Hepatocyte (in vitro differentiated cells): ENCODE results near the gene HES1. TPM values are rescaled to one million over a fixed set of nuclear protein-coding genes. Genes with fewer than 3 reads are reported as not detected.
A peak's percentile ranks its signal among the peaks of the same experiment; 100 is the strongest.

ENCODE experiments used
- DNase-seq: peaks from one replicate; pipeline ENCODE4 v3.0.0-alpha.2; 2016; ENCODE audit warnings: low spot score
- H2AFZ ChIP-seq: fragments of 200-600 bp; sonication (generic); 2 replicates; pipeline ENCODE4 v1.6.0; 2016; ENCODE audit warnings: antibody characterized with exemption, mild to moderate bottlenecking
- H3K27ac ChIP-seq: fragments of 200-600 bp; sonication (generic); 2 replicates; pipeline ENCODE4 v1.5.1; 2016; ENCODE audit warnings: mild to moderate bottlenecking
- H3K27me3 ChIP-seq: fragments of 200-600 bp; sonication (generic); 2 replicates; pipeline ENCODE4 v1.6.1; 2016
- H3K36me3 ChIP-seq: fragments of 200-600 bp; sonication (generic); replicated peaks from 2 replicates; pipeline ENCODE4 v1.5.1; 2016; ENCODE audit warnings: low read depth; ENCODE audit not compliant: insufficient read depth
- H3K4me1 ChIP-seq: fragments of 200-600 bp; sonication (generic); 2 replicates; pipeline ENCODE4 v1.5.1; 2016; ENCODE audit warnings: mild to moderate bottlenecking, moderate library complexity; ENCODE audit not compliant: insufficient read depth
- H3K4me2 ChIP-seq: fragments of 200-600 bp; sonication (generic); 2 replicates; pipeline ENCODE4 v1.6.0; 2016
- H3K4me3 ChIP-seq: fragments of 200-600 bp; sonication (generic); 2 replicates; pipeline ENCODE4 v1.5.1; 2016; ENCODE audit warnings: mild to moderate bottlenecking
- H3K79me2 ChIP-seq: fragments of 200-600 bp; sonication (generic); 2 replicates; pipeline ENCODE4 v1.6.0; 2017; ENCODE audit warnings: mild to moderate bottlenecking
- H3K9me2 ChIP-seq: fragments of 200-600 bp; sonication (generic); replicated peaks from 2 replicates; pipeline ENCODE4 v1.6.0; 2017; ENCODE audit warnings: mild to moderate bottlenecking; ENCODE audit not compliant: insufficient read depth
- H3K9me3 ChIP-seq: fragments of 200-600 bp; sonication (generic); 2 replicates; pipeline ENCODE4 v1.5.1; 2016; ENCODE audit warnings: low read depth, mild to moderate bottlenecking
- H4K20me1 ChIP-seq: fragments of 200-600 bp; sonication (generic); 2 replicates; pipeline ENCODE4 v1.6.0; 2016; ENCODE audit warnings: mild to moderate bottlenecking; ENCODE audit not compliant: insufficient read depth, poor library complexity, severe bottlenecking
- EZH2 ChIP-seq: fragments of 200-600 bp; sonication (generic); IDR thresholded peaks from 2 replicates; pipeline ENCODE4 v1.6.1; 2016; ENCODE audit warnings: antibody characterized with exemption, mild to moderate bottlenecking, borderline replicate concordance
- EZH2phosphoT487 ChIP-seq: fragments of 200-600 bp; sonication (generic); IDR thresholded peaks from one replicate; pipeline ENCODE4 v1.6.1; 2018; ENCODE audit warnings: antibody characterized with exemption, mild to moderate bottlenecking, low read depth, moderate library complexity; ENCODE audit not compliant: unreplicated experiment, severe bottlenecking
- WGBS: methylation state at CpG from one replicate; pipeline ENCODE4 v1.1.6; 2016; ENCODE audit warnings: low lambda C conversion rate; ENCODE audit errors: missing lambda C conversion rate; 5-methylcytosine and 5-hydroxymethylcytosine counted together
- polyA plus RNA-seq: library from polyadenylated mRNA; unstranded; fragments of >200 nt; fragmentation: Nextera tagmentation; extraction: Ambion mirVana; gene quantifications from 2 replicates; pipeline ENCODE4 v1.2.1, GENCODE V29; 2016
- total RNA-seq: library from RNA; depleted of rRNA; stranded (reverse); fragments of >200 nt; gene quantifications from 2 replicates; pipeline ENCODE4 v1.2.3, GENCODE V29; 2014
- TF ChIP-seq, protein P1 (sequence below): fragments of 200-600 bp; sonication (generic); IDR thresholded peaks from 2 replicates; pipeline ENCODE4 v1.5.1; 2016; ENCODE audit warnings: antibody characterized with exemption, mild to moderate bottlenecking; ENCODE audit not compliant: poor library complexity

Gene HES1
- total and polyA plus RNA-seq, 2 experiments from 2014 or later, result 131 to 136 TPM

- no peaks in the 10 kb centered on the region for H3K36me3 ChIP-seq
- H3K4me3 ChIP-seq, result no peak overlapping the region
- peak overlapping the region; percentile 96 for H3K27ac ChIP-seq
- H2AFZ ChIP-seq, result no peak overlapping the region
- WGBS, result 10% methylated on average over 18 of the region's 41 CpGs
- H4K20me1 ChIP-seq, result peaks cover 6% of the 10 kb centered on the region
- H3K4me1 ChIP-seq, result peaks cover 42% of the 10 kb centered on the region
- H3K9me2 ChIP-seq, result no peaks in the 10 kb centered on the region
- no peaks in the 10 kb centered on the region for H3K27me3 ChIP-seq
- H3K4me2 ChIP-seq, result peak overlapping the region; percentile 75
- DNase-seq, result peak; percentile 82
- no peaks in the 10 kb centered on the region for H3K9me3 ChIP-seq
- no peak for TF ChIP-seq EZH2phosphoT487
- no peak for TF ChIP-seq EZH2
- TF ChIP-seq, protein P1, sequence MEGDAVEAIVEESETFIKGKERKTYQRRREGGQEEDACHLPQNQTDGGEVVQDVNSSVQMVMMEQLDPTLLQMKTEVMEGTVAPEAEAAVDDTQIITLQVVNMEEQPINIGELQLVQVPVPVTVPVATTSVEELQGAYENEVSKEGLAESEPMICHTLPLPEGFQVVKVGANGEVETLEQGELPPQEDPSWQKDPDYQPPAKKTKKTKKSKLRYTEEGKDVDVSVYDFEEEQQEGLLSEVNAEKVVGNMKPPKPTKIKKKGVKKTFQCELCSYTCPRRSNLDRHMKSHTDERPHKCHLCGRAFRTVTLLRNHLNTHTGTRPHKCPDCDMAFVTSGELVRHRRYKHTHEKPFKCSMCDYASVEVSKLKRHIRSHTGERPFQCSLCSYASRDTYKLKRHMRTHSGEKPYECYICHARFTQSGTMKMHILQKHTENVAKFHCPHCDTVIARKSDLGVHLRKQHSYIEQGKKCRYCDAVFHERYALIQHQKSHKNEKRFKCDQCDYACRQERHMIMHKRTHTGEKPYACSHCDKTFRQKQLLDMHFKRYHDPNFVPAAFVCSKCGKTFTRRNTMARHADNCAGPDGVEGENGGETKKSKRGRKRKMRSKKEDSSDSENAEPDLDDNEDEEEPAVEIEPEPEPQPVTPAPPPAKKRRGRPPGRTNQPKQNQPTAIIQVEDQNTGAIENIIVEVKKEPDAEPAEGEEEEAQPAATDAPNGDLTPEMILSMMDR, result no peak
- H3K79me2 ChIP-seq, result peaks cover 21% of the 10 kb centered on the region
These were observed 2.2 kb upstream of the HES1 start for GRCh38 chr3:194133661-194134230.

DNA sequence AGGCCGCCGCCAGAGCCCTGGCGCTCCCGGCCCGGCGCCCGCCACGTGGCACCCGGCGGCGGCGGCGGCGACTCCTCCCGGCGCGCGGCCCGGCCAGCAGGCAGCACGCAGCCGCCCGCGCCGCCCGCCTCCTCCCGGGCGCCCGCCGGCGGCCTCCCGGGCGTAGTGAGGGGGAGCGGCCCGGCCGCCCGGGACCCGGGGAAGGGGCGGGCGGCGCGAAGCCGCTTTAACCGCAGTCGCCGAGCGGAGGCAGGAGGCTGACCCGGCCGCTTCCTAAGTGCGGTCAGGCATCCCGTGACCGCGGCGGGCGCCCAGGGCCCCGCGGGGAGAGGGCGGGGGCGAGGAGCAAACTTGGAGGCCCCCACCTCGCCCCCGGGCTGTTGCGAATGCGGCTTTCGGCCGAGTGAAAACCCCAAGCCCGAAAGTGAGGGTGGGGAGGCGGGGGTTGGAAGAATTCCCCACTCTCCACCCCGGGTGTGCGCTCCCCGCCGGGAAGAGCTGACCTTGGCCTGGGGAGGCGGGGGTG is 1.7 kb upstream of the HES1 start:
- H3K9me3 ChIP-seq, result no peaks in the 10 kb centered on the region
- DNase-seq, result no peak
- 2% methylated on average over 10 of the region's 71 CpGs for WGBS
- H4K20me1 ChIP-seq, result peaks cover 6% of the 10 kb centered on the region
- H3K27ac ChIP-seq, result peak overlapping the region; percentile 99
- no peaks in the 10 kb centered on the region for H3K27me3 ChIP-seq
- peak overlapping the region; percentile 3 for H2AFZ ChIP-seq
- H3K36me3 ChIP-seq, result no peaks in the 10 kb centered on the region
- peak overlapping the region; percentile 87 for H3K4me2 ChIP-seq
- H3K79me2 ChIP-seq, result peaks cover 21% of the 10 kb centered on the region
- TF ChIP-seq EZH2 (no peak), EZH2phosphoT487 (no peak)
- TF ChIP-seq, protein P1, result no peak
- H3K4me3 ChIP-seq, result peak overlapping the region; percentile 28
- no peaks in the 10 kb centered on the region for H3K9me2 ChIP-seq
- peaks cover 47% of the 10 kb centered on the region for H3K4me1 ChIP-seq

GRCh38 chr3:194134757-194135515 is 1.0 kb upstream of the HES1 start:
- H3K4me3 ChIP-seq, result peak overlapping the region; percentile 28
- H3K27me3 ChIP-seq, result no peaks in the 10 kb centered on the region
- peaks cover 21% of the 10 kb centered on the region for H3K79me2 ChIP-seq
- H4K20me1 ChIP-seq, result peaks cover 6% of the 10 kb centered on the region
- peak; percentile 98 for DNase-seq
- TF ChIP-seq, protein P1, result no peak
- TF ChIP-seq EZH2 (no peak), EZH2phosphoT487 (peak; percentile 99)
- peak overlapping the region; percentile 99 for H3K27ac ChIP-seq
- no peaks in the 10 kb centered on the region for H3K36me3 ChIP-seq
- no peaks in the 10 kb centered on the region for H3K9me3 ChIP-seq
- peaks cover 47% of the 10 kb centered on the region for H3K4me1 ChIP-seq
- no peaks in the 10 kb centered on the region for H3K9me2 ChIP-seq
- peak overlapping the region; percentile 3 for H2AFZ ChIP-seq
- WGBS, result under 1% methylated on average over 43 of the region's 68 CpGs
- peak overlapping the region; percentile 87 for H3K4me2 ChIP-seq
